Endothelial cell of umbilical vein (primary cell): ENCODE data around the gene AFG1L. TPM values are rescaled to one million over a fixed set of nuclear protein-coding genes. Genes with fewer than 3 reads are reported as not detected.

Experiments
- BruUV-seq: library from RNA; stranded (reverse); fragments of 400-500 nt; replicated peaks from 2 replicates; lab custom pipeline; 2021; lab: Mats Ljungman, UMichigan
- CTCF ChIA-PET: fragments of 300-600, 350-600 bp; sonication (Branson Sonifier 250); formaldehyde crosslinking; loops from one replicate; lab custom pipeline; 2021; ENCODE audit warnings: antibody characterized with exemption, inconsistent platforms; lab: Charles Lee
- POLR2A ChIA-PET: fragments of 300-600, 350-600 bp; sonication (Branson Sonifier 250); formaldehyde crosslinking; loops from one replicate; lab custom pipeline; 2021; ENCODE audit warnings: antibody characterized with exemption, inconsistent platforms; lab: Charles Lee
- DNase-seq: peaks from one replicate; pipeline ENCODE4 v3.0.0-alpha.2; 2011; ENCODE audit warnings: low read depth, low spot score
- FAIRE-seq: peaks from 2 replicates; lab custom pipeline; 2011; peaks lifted over from hg19 to GRCh38; lab: Jason Lieb, UNC
- H2AFZ ChIP-seq: 2 replicates; pipeline ENCODE4 v1.6.0; 2012; ENCODE audit warnings: low read depth, low read length, control low read depth, inconsistent platforms
- H3K27ac ChIP-seq: 2 replicates; pipeline ENCODE4 v1.5.1; 2011; ENCODE audit warnings: low read depth, mild to moderate bottlenecking, control low read depth, low read length, moderate library complexity; ENCODE audit not compliant: insufficient read depth
- H3K27me3 ChIP-seq, 2 experiments: 2 replicates each; pipeline versions ENCODE4 v1.6.0 to v1.6.1; 2011; ENCODE audit warnings: low read length in 2 of 2, mixed read lengths in 1 of 2; ENCODE audit not compliant: control insufficient read depth in 2 of 2, insufficient read depth in 2 of 2
- H3K36me3 ChIP-seq, 2 experiments: 2 replicates in 1 of 2; 3 replicates in 1 of 2; pipeline ENCODE4 v1.5.1; 2011; ENCODE audit warnings: low read length in 2 of 2, mild to moderate bottlenecking in 1 of 2, moderate library complexity in 1 of 2; ENCODE audit not compliant: control insufficient read depth in 2 of 2, insufficient read depth in 2 of 2; ENCODE audit errors: extremely low read depth in 1 of 2
- H3K4me1 ChIP-seq: 3 replicates; pipeline ENCODE4 v1.5.1; 2011; ENCODE audit warnings: mild to moderate bottlenecking, low read length; ENCODE audit not compliant: control insufficient read depth, insufficient read depth; ENCODE audit errors: extremely low read depth
- H3K4me2 ChIP-seq: 2 replicates; pipeline ENCODE4 v1.6.1; 2011; ENCODE audit warnings: low read length, control low read depth, mixed read lengths; ENCODE audit not compliant: insufficient read depth
- H3K4me3 ChIP-seq, 3 experiments: fragments of 200-600 bp in 1 of 3; sonication (generic), shearing (Covaris generic) in 1 of 3; replicated peaks in 1 of 3; 2 replicates each; pipeline ENCODE4 v1.5.1; 2011 to 2016; ENCODE audit warnings: control low read depth in 3 of 3, low read length in 3 of 3, mild to moderate bottlenecking in 2 of 3, inconsistent platforms in 1 of 3, low read depth in 1 of 3, moderate library complexity in 1 of 3; ENCODE audit not compliant: insufficient read depth in 1 of 3
- H3K79me2 ChIP-seq: 2 replicates; pipeline ENCODE4 v1.6.0; 2012; ENCODE audit warnings: low read length, inconsistent platforms; ENCODE audit not compliant: control insufficient read depth, insufficient read depth
- H3K9ac ChIP-seq: replicated peaks from 2 replicates; pipeline ENCODE3; 2011; ENCODE audit warnings: low read length, control low read depth; ENCODE audit not compliant: insufficient read depth; ENCODE audit errors: extremely low read depth
- H3K9me1 ChIP-seq: replicated peaks from 3 replicates; pipeline ENCODE4 v1.6.0; 2011; ENCODE audit warnings: mild to moderate bottlenecking, low read length; ENCODE audit not compliant: control insufficient read depth, insufficient read depth; ENCODE audit errors: extremely low read depth
- H3K9me3 ChIP-seq: replicated peaks from 2 replicates; pipeline ENCODE4 v1.5.1; 2012; ENCODE audit warnings: low read length, inconsistent platforms; ENCODE audit not compliant: control insufficient read depth, insufficient read depth
- H4K20me1 ChIP-seq: replicated peaks from 2 replicates; pipeline ENCODE3; 2011; ENCODE audit warnings: mild to moderate bottlenecking, low read length; ENCODE audit not compliant: control insufficient read depth, insufficient read depth; ENCODE audit errors: extremely low read depth
- CTCF ChIP-seq, 2 donors: IDR thresholded peaks; 1 replicate in 1 of 2; 2 replicates in 1 of 2; pipeline ENCODE4 v1.5.1; 2011; ENCODE audit warnings: low read length in 2 of 2, mild to moderate bottlenecking in 2 of 2, moderate library complexity in 2 of 2, control low read depth in 1 of 2, inconsistent platforms in 1 of 2, low read depth in 1 of 2; ENCODE audit not compliant: insufficient read depth in 1 of 2; ENCODE audit errors: extremely low read depth in 1 of 2
- MAX ChIP-seq: IDR thresholded peaks from 2 replicates; pipeline ENCODE4 v1.6.1; 2011; ENCODE audit not compliant: insufficient read depth, insufficient read length
- dilution Hi-C: fragments of 300-500 bp; cut with MboI; formaldehyde crosslinking; loops from one replicate; pipeline ENCODE4 v1.15.0; 2019; ENCODE audit warnings: low sequenced_read_pairs; ENCODE audit not compliant: extremely low pct_ligation_motif_present
- intact Hi-C: fragments of 100-400 bp; cut with micrococcal nuclease; formaldehyde crosslinking; loops from one replicate; pipeline ENCODE4 v1.10.0; 2022
- polyA plus RNA-seq, 4 experiments: library from polyadenylated mRNA; depleted of rRNA in 3 of 4; stranded (reverse) in 3 of 4; unstranded in 1 of 4; fragments of >200 nt; gene quantifications; 2 replicates each; pipeline versions ENCODE4 v1.2.1 to v1.2.3, GENCODE V29; 2011 to 2012; ENCODE audit warnings: missing spikeins in 1 of 4
- total RNA-seq: library from RNA; stranded (reverse); gene quantifications from 2 replicates; pipeline ENCODE4 v1.2.3, GENCODE V29; 2021

AFG1L gene
- total and polyA plus RNA-seq, 2 donors (not counting 3 experiments of a cell fraction or from before 2014, with no cell fraction given), result 1.0 to 6.2 TPM

GRCh38 chr6:108541843-108542759, 247.2 kb downstream of the AFG1L start:
- Histone ChIP-seq H3K36me3 (no peaks in the 10 kb centered on the region), H3K4me3 (no peak overlapping the region), H3K9me3 (no peaks in the 10 kb centered on the region), H3K79me2 (no peaks in the 10 kb centered on the region), H3K27me3 (peaks cover 0 to 8% of the 10 kb centered on the region in 2 experiments), H3K27ac (no peak overlapping the region), H2AFZ (peak overlapping the region; percentile 65), H3K9ac (no peak overlapping the region), H3K9me1 (no peaks in the 10 kb centered on the region), H3K4me1 (no peaks in the 10 kb centered on the region), H4K20me1 (no peaks in the 10 kb centered on the region), H3K4me2 (no peak overlapping the region)
- intact Hi-C loops, result loop anchor here (1.0 kb wide), 5 partner anchors 16 to 531 kb away; no protein-coding TSS in a partner anchor
- FAIRE-seq (peak; percentile 96), DNase-seq (peak; percentile 83)
- ChIA-PET POLR2A (no interaction called here), CTCF (interaction anchor here (0.7 to 7.7 kb wide), 33 partner anchors 9 to 1497 kb away, joined by 3 to 211 read pairs (median 5); partner anchors contain the start of genes ARMC2 and FOXO3)
- BruUV-seq, result no TSS peak
- dilution Hi-C loops, result no loop called here
- TF ChIP-seq CTCF (IDR thresholded peaks at IDR 0.05; ENCODE audit: extremely low read depth in 1 of 2, insufficient read depth in 1 of 2, low read depth in 1 of 2, low read length in 2 of 2), result peak; percentile 71 to 80
- TF ChIP-seq MAX, result no peak
